ENCODE measurements around the gene EIF4ENIF1.

- TF ChIP-seq POLR2A (IDR thresholded peaks at IDR 0.05), result no peak
- TF ChIP-seq CTCF (IDR thresholded peaks at IDR 0.05), result no peak
Measured at GRCh38 chr22:31394326-31394725, 95.3 kb downstream of the EIF4ENIF1 start.
